ENCODE data around the gene GNRHR.
"Not testable (repeated sequence)": the region's sequence is repeated elsewhere in the genome, so short reads cannot be mapped to it uniquely, and the experiment has no call there.

GNRHR gene

GRCh38 chr4:67743194-67743593, 11.0 kb downstream of the GNRHR start:
- Histone ChIP-seq H3K4me3 (ENCODE audit: low read depth, low read length) (no peak overlapping the region), H3K4me1 (no peaks in the 10 kb centered on the region), H3K9me3 (no peaks in the 10 kb centered on the region), H3K36me3 (no peaks in the 10 kb centered on the region), H3K27me3 (no peaks in the 10 kb centered on the region)
- no peak for DNase-seq
- TF ChIP-seq CTCF (IDR thresholded peaks at IDR 0.05; ENCODE audit: low read depth, low read length), result no peak

GRCh38 chr4:67736262-67736661, 17.9 kb downstream of the GNRHR start:
- no peaks in the 10 kb centered on the region for H3K27me3 ChIP-seq
- H3K4me1 ChIP-seq, result no peaks in the 10 kb centered on the region
- no peak overlapping the region for H3K4me3 ChIP-seq (ENCODE audit: low read depth, low read length)
- no peak for TF ChIP-seq CTCF (IDR thresholded peaks at IDR 0.05; ENCODE audit: low read depth, low read length)
- no peaks in the 10 kb centered on the region for H3K36me3 ChIP-seq
- no peaks in the 10 kb centered on the region for H3K9me3 ChIP-seq
- DNase-seq, result no peak

GRCh38 chr4:67735325-67735724, 18.9 kb downstream of the GNRHR start:
- Histone ChIP-seq H3K4me3 (ENCODE audit: low read depth, low read length) (no peak overlapping the region), H3K4me1 (no peaks in the 10 kb centered on the region), H3K9me3 (no peaks in the 10 kb centered on the region), H3K27me3 (no peaks in the 10 kb centered on the region), H3K36me3 (no peaks in the 10 kb centered on the region)
- no peak for DNase-seq
- no peak for TF ChIP-seq CTCF (IDR thresholded peaks at IDR 0.05; ENCODE audit: low read depth, low read length)

- H3K27me3 ChIP-seq; H3K9me3 ChIP-seq; H3K36me3 ChIP-seq; H3K4me3 ChIP-seq (ENCODE audit: low read depth, low read length); H3K4me1 ChIP-seq; DNase-seq: not testable (repeated sequence)
Observed at GRCh38 chr4:67730511-67730910, 23.7 kb downstream of the GNRHR start.

GRCh38 chr4:67727124-67727850, 26.9 kb downstream of the GNRHR start:
- no peaks in the 10 kb centered on the region for H3K27me3 ChIP-seq
- peaks cover 3% of the 10 kb centered on the region for H3K9me3 ChIP-seq
- no peak for DNase-seq
- TF ChIP-seq CTCF (IDR thresholded peaks at IDR 0.05; ENCODE audit: low read depth, low read length), result no peak
- no peaks in the 10 kb centered on the region for H3K36me3 ChIP-seq
- H3K4me3 ChIP-seq (ENCODE audit: low read depth, low read length), result no peak overlapping the region
- no peaks in the 10 kb centered on the region for H3K4me1 ChIP-seq

GRCh38 chr4:67725981-67726380, 28.2 kb downstream of the GNRHR start:
- DNase-seq, result no peak
- Histone ChIP-seq H3K4me3 (ENCODE audit: low read depth, low read length) (no peak overlapping the region), H3K9me3 (peaks cover 3% of the 10 kb centered on the region), H3K4me1 (no peaks in the 10 kb centered on the region), H3K27me3 (no peaks in the 10 kb centered on the region), H3K36me3 (no peaks in the 10 kb centered on the region)
- no peak for TF ChIP-seq CTCF (IDR thresholded peaks at IDR 0.05; ENCODE audit: low read depth, low read length)
